Activated CD8-positive, alpha-beta T cell treated with anti-CD3 and anti-CD28 coated beads for 36 hours (primary cell): ENCODE measurements around the gene NAP1L4. TPM values are rescaled to one million over a fixed set of nuclear protein-coding genes. Genes with fewer than 3 reads are reported as not detected.
"Not testable (repeated sequence)": the region's sequence is repeated elsewhere in the genome, so short reads cannot be mapped to it uniquely, and the experiment has no call there.

Experiments
- ATAC-seq: fragments of 200-7000 bp; cut with Tn5 transposase; one replicate; pipeline ENCODE4 v1.10.0; 2021; ENCODE audit warnings: mild to moderate bottlenecking, moderate library complexity
- CTCF ChIA-PET: fragments of 350-600 bp; sonication (Branson Sonifier 250); formaldehyde crosslinking; loops from one replicate; lab custom pipeline; 2021; ENCODE audit warnings: antibody characterized with exemption; lab: Charles Lee
- POLR2A ChIA-PET: fragments of 350-600 bp; sonication (Branson Sonifier 250); formaldehyde crosslinking; loops from one replicate; lab custom pipeline; 2021; ENCODE audit warnings: antibody characterized with exemption; lab: Charles Lee
- DNase-seq: peaks from one replicate; pipeline ENCODE4 v3.0.0-alpha.2; 2020
- H3K27ac Mint-ChIP-seq: one replicate; pipeline ENCODE4 v1.8.0; 2021; ENCODE audit warnings: mild to moderate bottlenecking, mixed read lengths
- H3K27me3 Mint-ChIP-seq: one replicate; pipeline ENCODE4 v1.8.0; 2021; ENCODE audit warnings: mixed read lengths
- H3K36me3 Mint-ChIP-seq: one replicate; pipeline ENCODE4 v1.8.0; 2021; ENCODE audit warnings: low read depth, mixed read lengths
- H3K4me1 Mint-ChIP-seq: one replicate; pipeline ENCODE4 v1.8.0; 2021; ENCODE audit warnings: low read depth, mixed read lengths
- H3K4me3 Mint-ChIP-seq: one replicate; pipeline ENCODE4 v1.8.0; 2021; ENCODE audit warnings: mild to moderate bottlenecking, moderate library complexity, mixed read lengths
- H3K9me3 Mint-ChIP-seq: one replicate; pipeline ENCODE4 v1.8.0; 2021; ENCODE audit warnings: mixed read lengths
- CTCF ChIP-seq: fragments of 200-600 bp; IDR thresholded peaks from one replicate; pipeline ENCODE4 v1.8.0; 2022; ENCODE audit warnings: antibody characterized with exemption, mild to moderate bottlenecking
- intact Hi-C: fragments of 100-400 bp; cut with micrococcal nuclease; formaldehyde crosslinking; loops from one replicate; pipeline ENCODE4 v1.10.0; 2022
- total RNA-seq, 2 experiments: library from RNA; stranded (reverse); gene quantifications; one replicate each; pipeline ENCODE4 v1.2.3, GENCODE V29; 2021

Gene NAP1L4
- total RNA-seq, 2 experiments from 2014 or later = 212 to 223 TPM

GRCh38 chr11:2908130-2908529 is 84.0 kb downstream of the NAP1L4 start:
- no peaks in the 10 kb centered on the region for H3K27me3 Mint-ChIP-seq
- no peak overlapping the region for H3K27ac Mint-ChIP-seq
- peaks cover 3% of the 10 kb centered on the region for H3K4me1 Mint-ChIP-seq
- no peak overlapping the region for H3K4me3 Mint-ChIP-seq
- no peaks in the 10 kb centered on the region for H3K9me3 Mint-ChIP-seq
- ATAC-seq (no peak), DNase-seq (no peak)
- POLR2A ChIA-PET = no interaction called here
- intact Hi-C loops = no loop called here
- TF ChIP-seq CTCF = no peak
- peaks cover 16% of the 10 kb centered on the region for H3K36me3 Mint-ChIP-seq
- CTCF ChIA-PET = no interaction called here

GRCh38 chr11:2905299-2905698 is 86.8 kb downstream of the NAP1L4 start:
- ATAC-seq, intact Hi-C loops, H3K4me1 Mint-ChIP-seq, H3K27me3 Mint-ChIP-seq, DNase-seq, POLR2A ChIA-PET, H3K27ac Mint-ChIP-seq, H3K9me3 Mint-ChIP-seq, H3K4me3 Mint-ChIP-seq: not testable (repeated sequence)
- peaks cover 16% of the 10 kb centered on the region for H3K36me3 Mint-ChIP-seq
- CTCF ChIA-PET = interaction anchor here (1.1 kb wide), 1 partner anchor 372 kb away, joined by 3 read pairs; no protein-coding TSS in a partner anchor

- CTCF ChIA-PET = interaction anchor here (1.1 to 3.0 kb wide), 4 partner anchors 12 to 371 kb away, joined by 3 to 14 read pairs (median 10); partner anchors contain the start of gene PHLDA2
- Mint-ChIP-seq H3K27ac (no peak overlapping the region), H3K4me1 (peaks cover 12% of the 10 kb centered on the region), H3K4me3 (no peak overlapping the region), H3K36me3 (peaks cover 16% of the 10 kb centered on the region), H3K9me3 (no peaks in the 10 kb centered on the region), H3K27me3 (no peaks in the 10 kb centered on the region)
- TF ChIP-seq CTCF = no peak
- intact Hi-C loops = no loop called here
- ATAC-seq (no peak), DNase-seq (no peak)
- POLR2A ChIA-PET = no interaction called here
These were observed 87.7 kb downstream of the NAP1L4 start for GRCh38 chr11:2904153-2905052.

- Mint-ChIP-seq H3K9me3 (no peaks in the 10 kb centered on the region), H3K4me1 (peaks cover 20% of the 10 kb centered on the region), H3K36me3 (peaks cover 18% of the 10 kb centered on the region), H3K4me3 (peak overlapping the region; percentile 32), H3K27ac (no peak overlapping the region), H3K27me3 (no peaks in the 10 kb centered on the region)
- ChIA-PET POLR2A (interaction anchor here (0.6 to 3.2 kb wide), 5 partner anchors 11 to 40 kb away, joined by 3 to 15 read pairs (median 3); no protein-coding TSS in a partner anchor), CTCF (interaction anchor here (1.8 to 3.0 kb wide), 4 partner anchors 11 to 188 kb away, joined by 5 to 14 read pairs (median 10); partner anchors contain the start of gene PHLDA2)
- DNase-seq (no peak), ATAC-seq (no peak)
- TF ChIP-seq CTCF = no peak
- intact Hi-C loops = no loop called here
These were observed 88.5 kb downstream of the NAP1L4 start for GRCh38 chr11:2903672-2904011.

GRCh38 chr11:2902784-2903671 is 89.1 kb downstream of the NAP1L4 start:
- H3K4me3 Mint-ChIP-seq = peak overlapping the region; percentile 66
- no peak for ATAC-seq
- ChIA-PET CTCF (interaction anchor here (1.0 to 3.0 kb wide), 8 partner anchors 11 to 598 kb away, joined by 3 to 14 read pairs (median 5); partner anchors contain the start of gene PHLDA2), POLR2A (interaction anchor here (0.5 to 3.2 kb wide), 8 partner anchors 10 to 203 kb away, joined by 3 to 15 read pairs (median 4); partner anchors contain the start of genes KCNQ1OT1 and PHLDA2)
- intact Hi-C loops = no loop called here
- no peaks in the 10 kb centered on the region for H3K27me3 Mint-ChIP-seq
- no peak for TF ChIP-seq CTCF
- no peak for DNase-seq
- peaks cover 18% of the 10 kb centered on the region for H3K36me3 Mint-ChIP-seq
- H3K9me3 Mint-ChIP-seq = no peaks in the 10 kb centered on the region
- no peak overlapping the region for H3K27ac Mint-ChIP-seq
- H3K4me1 Mint-ChIP-seq = peaks cover 26% of the 10 kb centered on the region
